ENCODE data around the gene PLD1.

DNA sequence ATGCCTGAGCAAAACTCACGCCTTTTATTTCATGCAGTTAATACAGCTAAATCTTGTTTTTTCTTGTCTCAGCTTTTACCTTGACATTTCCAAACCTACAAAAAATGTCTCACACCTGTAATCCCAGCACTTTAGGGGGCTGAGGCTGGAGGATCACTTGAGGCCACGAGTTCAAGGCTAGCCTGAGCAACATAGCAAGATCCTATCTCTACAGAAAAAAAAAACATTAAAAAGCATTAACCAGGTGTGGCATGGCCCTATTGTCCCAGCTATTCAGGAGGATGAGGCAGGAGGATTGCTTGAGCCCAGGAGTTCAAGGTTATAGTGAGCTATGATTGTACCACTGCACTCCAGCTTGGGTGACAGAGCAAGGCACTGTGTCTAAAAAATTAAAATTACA is 29.0 kb upstream of the PLD1 start:
- no peak for TF ChIP-seq JUND (IDR thresholded peaks at IDR 0.05; ENCODE audit: low read depth, low read length)
- TF ChIP-seq SRF (IDR thresholded peaks at IDR 0.05; ENCODE audit: low read depth in 2 of 2, low read length in 2 of 2), result no peak
- TF ChIP-seq, protein P1, sequence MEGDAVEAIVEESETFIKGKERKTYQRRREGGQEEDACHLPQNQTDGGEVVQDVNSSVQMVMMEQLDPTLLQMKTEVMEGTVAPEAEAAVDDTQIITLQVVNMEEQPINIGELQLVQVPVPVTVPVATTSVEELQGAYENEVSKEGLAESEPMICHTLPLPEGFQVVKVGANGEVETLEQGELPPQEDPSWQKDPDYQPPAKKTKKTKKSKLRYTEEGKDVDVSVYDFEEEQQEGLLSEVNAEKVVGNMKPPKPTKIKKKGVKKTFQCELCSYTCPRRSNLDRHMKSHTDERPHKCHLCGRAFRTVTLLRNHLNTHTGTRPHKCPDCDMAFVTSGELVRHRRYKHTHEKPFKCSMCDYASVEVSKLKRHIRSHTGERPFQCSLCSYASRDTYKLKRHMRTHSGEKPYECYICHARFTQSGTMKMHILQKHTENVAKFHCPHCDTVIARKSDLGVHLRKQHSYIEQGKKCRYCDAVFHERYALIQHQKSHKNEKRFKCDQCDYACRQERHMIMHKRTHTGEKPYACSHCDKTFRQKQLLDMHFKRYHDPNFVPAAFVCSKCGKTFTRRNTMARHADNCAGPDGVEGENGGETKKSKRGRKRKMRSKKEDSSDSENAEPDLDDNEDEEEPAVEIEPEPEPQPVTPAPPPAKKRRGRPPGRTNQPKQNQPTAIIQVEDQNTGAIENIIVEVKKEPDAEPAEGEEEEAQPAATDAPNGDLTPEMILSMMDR (IDR thresholded peaks at IDR 0.05 in 2 of 3, conservative IDR thresholded peaks at IDR 0.05 in 1 of 3; ENCODE audit: control insufficient read depth in 2 of 3, extremely low read depth in 1 of 3, insufficient read depth in 1 of 3, low read depth in 3 of 3, low read length in 3 of 3), result no peak
- no peak for TF ChIP-seq RFX5 (IDR thresholded peaks at IDR 0.05; ENCODE audit: low read depth, low read length)
- no peak for TF ChIP-seq POLR2AphosphoS2 (IDR thresholded peaks at IDR 0.05; ENCODE audit: low read depth, low read length)
- TF ChIP-seq YY1 (IDR thresholded peaks at IDR 0.05; ENCODE audit: low read depth, low read length), result no peak
- TF ChIP-seq TAF1 (IDR thresholded peaks at IDR 0.05; ENCODE audit: borderline replicate concordance, low read depth, low read length), result no peak

All from GM12878 (cell line).